Ovary (tissue), 9 donors: ENCODE data around the gene OPA1. TPM values are rescaled to one million over a fixed set of nuclear protein-coding genes. Genes with fewer than 3 reads are reported as not detected.

Source experiments
- DNase-seq, 5 donors: peaks; one replicate each; pipeline ENCODE4 v3.0.0-alpha.2; 2019 to 2020
- H3K27ac ChIP-seq, 2 donors: fragments of 200-600 bp; one replicate each; pipeline versions ENCODE4 v1.5.1 to v1.8.0; 2019 to 2022
- H3K27me3 ChIP-seq: fragments of 200-600 bp; one replicate; pipeline ENCODE4 v1.8.0; 2022
- H3K36me3 ChIP-seq: fragments of 200-600 bp; sonication (generic); one replicate; pipeline ENCODE4 v1.5.1; 2019
- H3K4me1 ChIP-seq: one replicate; pipeline ENCODE4 v1.8.1; 2013; ENCODE audit warnings: mild to moderate bottlenecking, moderate library complexity; ENCODE audit not compliant: insufficient read depth
- H3K4me3 ChIP-seq: fragments of 200-600 bp; sonication (generic); one replicate; pipeline ENCODE4 v1.5.1; 2017
- H3K9me3 ChIP-seq, 2 donors: fragments of 200-600 bp in 1 of 2; sonication (generic) in 1 of 2; one replicate each; pipeline versions ENCODE4 v1.5.1 to v1.8.1; 2013 to 2019; ENCODE audit warnings: mild to moderate bottlenecking in 1 of 2, moderate library complexity in 1 of 2
- CTCF ChIP-seq, 3 donors: fragments of 450-650 bp in 2 of 3; fragments of 200-600 bp in 1 of 3; IDR thresholded peaks; one replicate each; pipeline versions ENCODE4 v1.5.1 to v1.8.0; 2016 to 2022; ENCODE audit warnings: antibody characterized with exemption in 3 of 3, mild to moderate bottlenecking in 1 of 3
- EP300 ChIP-seq: sonication (generic); formaldehyde crosslinking; IDR thresholded peaks from one replicate; pipeline ENCODE4 v1.6.1; 2017; ENCODE audit warnings: antibody characterized with exemption
- POLR2A ChIP-seq: fragments of 450-650 bp; IDR thresholded peaks from one replicate; pipeline ENCODE4 v1.6.1; 2017; ENCODE audit warnings: antibody characterized with exemption, mild to moderate bottlenecking, moderate library complexity
- WGBS, 3 donors: extraction: QIAGEN DNeasy Blood & Tissue Kit in 1 of 3; methylation state at CpG; one replicate each; pipeline versions ENCODE4 v1.1.5 to v1.1.7; 2013 to 2017; 5-methylcytosine and 5-hydroxymethylcytosine counted together
- intact Hi-C, 4 donors: fragments of 100-400 bp; cut with DNase I; formaldehyde crosslinking; loops; one replicate each; pipeline versions ENCODE4 v1.11.0 to v1.15.1; 2022 to 2023
- polyA plus RNA-seq, 2 donors: library from polyadenylated mRNA; stranded (reverse); fragments of 200-250 nt in 1 of 2; fragments of 350-450 nt in 1 of 2; fragmentation: Illumina TruSeq in 1 of 2; extraction: RNeasy Lipid Tissue Mini Kit (QIAGEN cat#74804) in 1 of 2; gene quantifications; one replicate each; pipeline ENCODE4 v1.2.3, GENCODE V29; 2013 to 2014
- total RNA-seq, 7 donors: library from RNA; depleted of rRNA in 2 of 7; stranded (reverse); fragments of >200 nt in 2 of 7; fragmentation: NEBNext Ultra II Directional in 3 of 7; extraction: Animal tissue kit (Norgen Biotek cat#: 25700) in 3 of 7; gene quantifications; one replicate each; pipeline versions ENCODE4 v1.1.0 to v1.2.4, GENCODE V29; 2016 to 2023
- donor health status: DM: no; HTN: no; CAD: no; lungs with moderate emphysema.
- donor health status: DM: no; HTN: no; CAD: no.
- donor health status: Bipolar disorder and iron deficiency.
- donor health status: DM: yes; HTN: yes; CAD: no.
- donor health status: DM: no; HTN: no; CAD: no.
- donor health status: DM: yes; HTN: yes; CAD: no.

OPA1 gene
- total and polyA plus RNA-seq, 9 donors: 14.4 to 50.4 (median 33.7) TPM

GRCh38 chr3:193656445-193656844 lies 63.4 kb downstream of the OPA1 start:
- Histone ChIP-seq H3K27me3 (no peaks in the 10 kb centered on the region), H3K9me3 (no peaks in the 10 kb centered on the region), H3K4me1 (no peaks in the 10 kb centered on the region), H3K27ac (no peak overlapping the region), H3K36me3 (no peaks in the 10 kb centered on the region), H3K4me3 (no peak overlapping the region)
- intact Hi-C loops: no loop called here
- 89 to 95% (median 91%) methylated on average over 3 of the region's 3 CpGs for WGBS, 3 donors
- no peak for TF ChIP-seq CTCF (IDR thresholded peaks at IDR 0.05)
- no peak for TF ChIP-seq EP300
- TF ChIP-seq POLR2A: no peak
- no peak for DNase-seq

- TF ChIP-seq EP300: no peak
- TF ChIP-seq CTCF (IDR thresholded peaks at IDR 0.05): no peak
- no peak for TF ChIP-seq POLR2A
- WGBS, 3 donors: 87 to 89% (median 88%) methylated on average over 6 of the region's 6 CpGs
- no peak for DNase-seq
- Histone ChIP-seq H3K27ac (no peak overlapping the region), H3K9me3 (no peaks in the 10 kb centered on the region), H3K4me1 (no peaks in the 10 kb centered on the region), H3K4me3 (no peak overlapping the region), H3K27me3 (no peaks in the 10 kb centered on the region), H3K36me3 (no peaks in the 10 kb centered on the region)
- intact Hi-C loops: no loop called here
Measured at GRCh38 chr3:193656878-193657282, 63.9 kb downstream of the OPA1 start.

- H3K9me3 ChIP-seq: no peaks in the 10 kb centered on the region
- H3K27ac ChIP-seq: no peak overlapping the region
- TF ChIP-seq EP300: no peak
- TF ChIP-seq CTCF (IDR thresholded peaks at IDR 0.05): no peak
- no peak for TF ChIP-seq POLR2A
- H3K4me1 ChIP-seq: no peaks in the 10 kb centered on the region
- no peaks in the 10 kb centered on the region for H3K27me3 ChIP-seq
- WGBS, 3 donors: 94 to 98% (median 95%) methylated on average over 1 of the region's 1 CpG
- intact Hi-C loops: no loop called here
- no peak overlapping the region for H3K4me3 ChIP-seq
- no peaks in the 10 kb centered on the region for H3K36me3 ChIP-seq
- no peak for DNase-seq
Measured at GRCh38 chr3:193660171-193660570, 67.2 kb downstream of the OPA1 start.

- Histone ChIP-seq H3K9me3 (no peaks in the 10 kb centered on the region), H3K4me1 (no peaks in the 10 kb centered on the region), H3K36me3 (no peaks in the 10 kb centered on the region), H3K27me3 (no peaks in the 10 kb centered on the region), H3K4me3 (no peak overlapping the region), H3K27ac (no peak overlapping the region)
- DNase-seq: no peak
- TF ChIP-seq CTCF (IDR thresholded peaks at IDR 0.05) (no peak), EP300 (no peak), POLR2A (no peak)
- 82 to 87% (median 83%) methylated on average over 4 of the region's 4 CpGs for WGBS, 3 donors
- intact Hi-C loops: no loop called here
Measured at GRCh38 chr3:193660698-193661411, 67.8 kb downstream of the OPA1 start.
